ENCODE measurements around the gene SMYD3. TPM values are rescaled to one million over a fixed set of nuclear protein-coding genes. Genes with fewer than 3 reads are reported as not detected.

SMYD3 gene
- total RNA-seq, 1 donor from 2014 or later, result 29.2 TPM

- no peak for DNase-seq (ENCODE audit: low read depth)
- Histone ChIP-seq H3K4me3 (ENCODE audit: low read depth, low read length) (no peak overlapping the region), H3K27me3 (ENCODE audit: control insufficient read depth, insufficient read depth, low read length) (no peaks in the 10 kb centered on the region), H3K36me3 (ENCODE audit: control insufficient read depth, insufficient read depth, low read length) (no peaks in the 10 kb centered on the region)
- TF ChIP-seq, protein P1, sequence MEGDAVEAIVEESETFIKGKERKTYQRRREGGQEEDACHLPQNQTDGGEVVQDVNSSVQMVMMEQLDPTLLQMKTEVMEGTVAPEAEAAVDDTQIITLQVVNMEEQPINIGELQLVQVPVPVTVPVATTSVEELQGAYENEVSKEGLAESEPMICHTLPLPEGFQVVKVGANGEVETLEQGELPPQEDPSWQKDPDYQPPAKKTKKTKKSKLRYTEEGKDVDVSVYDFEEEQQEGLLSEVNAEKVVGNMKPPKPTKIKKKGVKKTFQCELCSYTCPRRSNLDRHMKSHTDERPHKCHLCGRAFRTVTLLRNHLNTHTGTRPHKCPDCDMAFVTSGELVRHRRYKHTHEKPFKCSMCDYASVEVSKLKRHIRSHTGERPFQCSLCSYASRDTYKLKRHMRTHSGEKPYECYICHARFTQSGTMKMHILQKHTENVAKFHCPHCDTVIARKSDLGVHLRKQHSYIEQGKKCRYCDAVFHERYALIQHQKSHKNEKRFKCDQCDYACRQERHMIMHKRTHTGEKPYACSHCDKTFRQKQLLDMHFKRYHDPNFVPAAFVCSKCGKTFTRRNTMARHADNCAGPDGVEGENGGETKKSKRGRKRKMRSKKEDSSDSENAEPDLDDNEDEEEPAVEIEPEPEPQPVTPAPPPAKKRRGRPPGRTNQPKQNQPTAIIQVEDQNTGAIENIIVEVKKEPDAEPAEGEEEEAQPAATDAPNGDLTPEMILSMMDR (IDR thresholded peaks at IDR 0.05; ENCODE audit: insufficient read depth, low read length, poor library complexity, severe bottlenecking), result no peak
These were observed 643.4 kb downstream of the SMYD3 start for GRCh38 chr1:245863566-245864184.

DNA sequence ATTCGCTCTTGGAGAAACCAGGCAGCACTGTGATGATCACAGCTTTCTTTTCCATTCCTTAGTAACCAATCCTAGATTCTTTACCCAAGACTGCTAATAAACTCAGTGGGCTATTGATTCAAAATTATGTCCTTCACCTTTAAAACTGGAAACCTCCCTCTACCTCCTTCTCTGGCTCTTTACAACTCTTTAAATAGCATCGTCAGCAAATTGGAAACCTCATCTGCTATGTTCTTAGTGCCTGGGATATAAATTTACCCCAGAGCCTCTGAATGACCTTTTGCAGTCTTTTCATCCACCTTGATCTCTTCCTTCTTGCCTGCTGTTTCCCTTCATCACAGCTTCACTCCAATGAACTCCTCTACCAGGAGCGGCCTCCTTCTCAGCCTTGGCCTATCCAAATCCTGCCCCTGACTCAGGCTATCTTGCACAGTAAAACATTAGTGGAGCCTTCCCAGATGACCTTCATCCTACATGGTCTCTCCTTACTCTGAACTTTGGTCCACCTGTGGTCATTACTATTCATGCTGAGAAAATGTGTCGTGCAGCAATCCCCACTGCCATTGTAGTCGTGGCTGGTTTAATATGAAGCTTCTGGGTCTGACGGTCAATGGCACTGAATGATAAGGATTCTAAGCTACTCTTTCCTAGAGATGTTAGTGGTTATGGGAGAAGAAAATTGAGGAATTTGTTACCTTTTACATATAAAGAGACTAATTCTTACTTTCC, 644.1 kb downstream of the SMYD3 start:
- no peaks in the 10 kb centered on the region for H3K36me3 ChIP-seq (ENCODE audit: control insufficient read depth, insufficient read depth, low read length)
- no peaks in the 10 kb centered on the region for H3K27me3 ChIP-seq (ENCODE audit: control insufficient read depth, insufficient read depth, low read length)
- no peak overlapping the region for H3K4me3 ChIP-seq (ENCODE audit: low read depth, low read length)
- no peak for DNase-seq (ENCODE audit: low read depth)
- TF ChIP-seq, protein P1 (IDR thresholded peaks at IDR 0.05; ENCODE audit: insufficient read depth, low read length, poor library complexity, severe bottlenecking), result no peak

DNA sequence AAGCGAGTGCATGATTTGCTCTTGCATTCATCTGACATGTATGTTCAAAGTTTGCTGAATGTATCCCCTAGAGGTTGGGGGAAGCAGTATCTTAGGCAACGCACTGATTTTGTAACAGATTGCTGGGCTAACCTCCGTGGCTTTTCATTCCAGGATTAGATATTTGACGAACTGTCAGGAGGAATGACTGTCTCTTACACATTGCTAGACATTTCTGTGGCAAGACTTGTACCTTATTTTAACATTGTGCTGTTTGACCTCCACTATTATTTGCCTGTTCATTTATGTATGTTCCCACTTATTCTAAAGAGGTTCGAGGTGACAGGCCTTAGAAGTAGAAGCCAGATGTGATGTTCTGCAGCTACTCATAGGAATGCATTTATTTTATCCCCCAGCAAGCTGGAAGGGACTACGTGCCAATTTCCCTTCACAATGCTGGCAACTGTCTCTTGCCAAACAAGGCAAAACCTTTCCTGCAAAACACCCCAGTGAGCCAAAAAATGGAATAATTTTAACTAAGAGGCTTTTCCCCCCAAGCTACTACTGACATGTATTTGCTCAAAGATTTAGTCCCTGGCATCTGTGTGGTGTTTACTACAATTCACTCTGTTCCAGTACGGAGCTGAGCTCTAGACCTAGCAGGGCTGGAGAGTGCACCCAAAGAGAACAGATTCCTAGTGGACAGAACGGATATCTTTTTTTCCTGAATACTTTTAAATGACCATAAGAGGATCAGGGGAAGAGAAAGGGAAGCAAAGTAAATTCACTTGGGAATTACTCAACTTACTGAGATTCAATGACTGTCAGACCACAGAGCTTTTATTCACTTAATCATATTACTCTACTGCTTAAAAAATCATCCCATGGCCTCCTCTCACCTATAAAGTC, 646.2 kb downstream of the SMYD3 start:
- H3K27me3 ChIP-seq (ENCODE audit: control insufficient read depth, insufficient read depth, low read length), result no peaks in the 10 kb centered on the region
- H3K36me3 ChIP-seq (ENCODE audit: control insufficient read depth, insufficient read depth, low read length), result no peaks in the 10 kb centered on the region
- TF ChIP-seq, protein P1 (IDR thresholded peaks at IDR 0.05; ENCODE audit: insufficient read depth, low read length, poor library complexity, severe bottlenecking), result no peak
- no peak overlapping the region for H3K4me3 ChIP-seq (ENCODE audit: low read depth, low read length)
- DNase-seq (ENCODE audit: low read depth), result no peak

- TF ChIP-seq, protein P1 (IDR thresholded peaks at IDR 0.05; ENCODE audit: insufficient read depth, low read length, poor library complexity, severe bottlenecking), result no peak
- Histone ChIP-seq H3K4me3 (ENCODE audit: low read depth, low read length) (no peak overlapping the region), H3K27me3 (ENCODE audit: control insufficient read depth, insufficient read depth, low read length) (no peaks in the 10 kb centered on the region), H3K36me3 (ENCODE audit: control insufficient read depth, insufficient read depth, low read length) (no peaks in the 10 kb centered on the region)
- no peak for DNase-seq (ENCODE audit: low read depth)
These were observed 647.5 kb downstream of the SMYD3 start for GRCh38 chr1:245859493-245860114.

- Histone ChIP-seq H3K36me3 (ENCODE audit: control insufficient read depth, insufficient read depth, low read length) (no peaks in the 10 kb centered on the region), H3K4me3 (ENCODE audit: low read depth, low read length) (no peak overlapping the region), H3K27me3 (ENCODE audit: control insufficient read depth, insufficient read depth, low read length) (no peaks in the 10 kb centered on the region)
- DNase-seq (ENCODE audit: low read depth), result no peak
- TF ChIP-seq, protein P1 (IDR thresholded peaks at IDR 0.05; ENCODE audit: insufficient read depth, low read length, poor library complexity, severe bottlenecking), result peak; percentile 22
These were observed 648.2 kb downstream of the SMYD3 start for GRCh38 chr1:245858722-245859492.

Data from kidney epithelial cell (primary cell).